ENCODE data around the gene FFAR4. TPM values are rescaled to one million over a fixed set of nuclear protein-coding genes. Genes with fewer than 3 reads are reported as not detected.

The FFAR4 gene
- total and polyA plus RNA-seq, 4 donors, result 0.06 to 4.7 (median 1.4) TPM

GRCh38 chr10:93603023-93603422, 36.6 kb downstream of the FFAR4 start:
- Histone ChIP-seq H3K9me3 (ENCODE audit: control insufficient read depth in 4 of 4, insufficient read depth in 3 of 4, low read length in 3 of 4) (peaks cover 0 to 4% (median 1%) of the 10 kb centered on the region in 4 donors), H3K9ac (ENCODE audit: insufficient read depth in 1 of 2, low read length in 2 of 2) (no peak overlapping the region), H3K4me3 (no peak overlapping the region), H3K27ac (ENCODE audit: low read depth in 1 of 2, low read length in 1 of 2) (no peak overlapping the region), H3K4me1 (ENCODE audit: control insufficient read depth in 5 of 5, insufficient read depth in 5 of 5, low read length in 5 of 5) (peaks cover 0 to 8% (median 0%) of the 10 kb centered on the region in 5 donors), H3K27me3 (ENCODE audit: control insufficient read depth in 3 of 3, insufficient read depth in 3 of 3, low read length in 2 of 3) (peaks cover 8 to 46% (median 34%) of the 10 kb centered on the region in 3 donors), H3K36me3 (ENCODE audit: control insufficient read depth in 4 of 4, insufficient read depth in 4 of 4, low read length in 4 of 4) (no peaks in the 10 kb centered on the region)
- no peak for TF ChIP-seq CTCF (IDR thresholded peaks at IDR 0.05; ENCODE audit: control extremely low read depth, extremely low read depth)
- whole genome bisulfite sequencing, 2 donors, result 94 to 97% methylated on average over 2 of the region's 2 CpGs
- DNase-seq (no peak), ATAC-seq (ENCODE audit: insufficient read depth, low FRiP score) (no peak)

GRCh38 chr10:93604146-93604545, 37.7 kb downstream of the FFAR4 start:
- H3K9me3 ChIP-seq (ENCODE audit: control insufficient read depth in 4 of 4, insufficient read depth in 3 of 4, low read length in 3 of 4), result peaks cover 0 to 4% (median 1%) of the 10 kb centered on the region in 4 donors
- H3K27me3 ChIP-seq (ENCODE audit: control insufficient read depth in 3 of 3, insufficient read depth in 3 of 3, low read length in 2 of 3), result peaks cover 8 to 44% (median 34%) of the 10 kb centered on the region in 3 donors
- H3K36me3 ChIP-seq (ENCODE audit: control insufficient read depth in 4 of 4, insufficient read depth in 4 of 4, low read length in 4 of 4), result no peaks in the 10 kb centered on the region
- H3K4me1 ChIP-seq (ENCODE audit: control insufficient read depth in 5 of 5, insufficient read depth in 5 of 5, low read length in 5 of 5), result peaks cover 0 to 8% (median 0%) of the 10 kb centered on the region in 5 donors
- H3K4me3 ChIP-seq, result no peak overlapping the region
- H3K27ac ChIP-seq (ENCODE audit: low read depth in 1 of 2, low read length in 1 of 2), result no peak overlapping the region
- WGBS, 2 donors, result 17 to 35% methylated on average over 2 of the region's 2 CpGs
- DNase-seq, result no peak
- no peak for TF ChIP-seq CTCF (IDR thresholded peaks at IDR 0.05; ENCODE audit: control extremely low read depth, extremely low read depth)
- no peak overlapping the region for H3K9ac ChIP-seq (ENCODE audit: insufficient read depth in 1 of 2, low read length in 2 of 2)
- no peak for ATAC-seq (ENCODE audit: insufficient read depth, low FRiP score)

- WGBS, 2 donors, result 92 to 94% methylated on average over 3 of the region's 3 CpGs
Observed at GRCh38 chr10:93608421-93608820, 42.0 kb downstream of the FFAR4 start.

More at GRCh38 chr10:93608421-93608820, 42.0 kb downstream of the FFAR4 start:
- Histone ChIP-seq H3K4me3 (no peak overlapping the region), H3K36me3 (ENCODE audit: control insufficient read depth in 4 of 4, insufficient read depth in 4 of 4, low read length in 4 of 4) (no peaks in the 10 kb centered on the region), H3K27me3 (ENCODE audit: control insufficient read depth in 3 of 3, insufficient read depth in 3 of 3, low read length in 2 of 3) (peaks cover 3 to 17% (median 12%) of the 10 kb centered on the region in 3 donors), H3K9ac (ENCODE audit: insufficient read depth in 1 of 2, low read length in 2 of 2) (no peak overlapping the region), H3K9me3 (ENCODE audit: control insufficient read depth in 4 of 4, insufficient read depth in 3 of 4, low read length in 3 of 4) (peaks cover 0 to 4% (median 1%) of the 10 kb centered on the region in 4 donors), H3K27ac (ENCODE audit: low read depth in 1 of 2, low read length in 1 of 2) (no peak overlapping the region), H3K4me1 (ENCODE audit: control insufficient read depth in 5 of 5, insufficient read depth in 5 of 5, low read length in 5 of 5) (no peaks in the 10 kb centered on the region)
- no peak for DNase-seq
- no peak for ATAC-seq (ENCODE audit: insufficient read depth, low FRiP score)
- TF ChIP-seq CTCF (IDR thresholded peaks at IDR 0.05; ENCODE audit: control extremely low read depth, extremely low read depth), result no peak

Data from lung (tissue), 12 donors.